K562 (cell line): ENCODE results near the gene NLK. TPM values are rescaled to one million over a fixed set of nuclear protein-coding genes. Genes with fewer than 3 reads are reported as not detected.
A peak's percentile ranks its signal among the peaks of the same experiment; 100 is the strongest.

Source experiments
- CHD1 ChIP-seq: fragments of 200-600 bp; sonication (generic); IDR thresholded peaks from one replicate; pipeline ENCODE4 v1.6.1; 2012; ENCODE audit warnings: mild to moderate bottlenecking, moderate library complexity, low read length, inconsistent platforms
- CSDE1 ChIP-seq, 2 experiments: fragments of 450-650 bp; IDR thresholded peaks; 2 replicates each; pipeline ENCODE4 v1.6.1; 2016; ENCODE audit warnings: mild to moderate bottlenecking in 1 of 2
- FOS ChIP-seq: IDR thresholded peaks from 3 replicates; pipeline ENCODE4 v1.6.1; 2011; ENCODE audit not compliant: insufficient read length; ENCODE audit errors: extremely low read depth
- FOXM1 ChIP-seq, 2 experiments: fragments of 450-650 bp in 1 of 2; sonication (generic) in 1 of 2; formaldehyde crosslinking in 1 of 2; IDR thresholded peaks; 2 replicates each; pipeline versions ENCODE4 v1.6.1 to v1.9.0; 2017 to 2022; ENCODE audit warnings: low read depth in 2 of 2, mild to moderate bottlenecking in 2 of 2, missing genetic modification reagents in 1 of 2, moderate library complexity in 1 of 2
- FUS ChIP-seq: fragments of 200-400 bp; formaldehyde crosslinking; optimal IDR thresholded peaks from 2 replicates; pipeline ENCODE3; 2017; ENCODE audit warnings: low read depth, low read length
- GTF2B ChIP-seq: IDR thresholded peaks from 2 replicates; pipeline ENCODE4 v1.6.1; 2011; ENCODE audit not compliant: insufficient read length; ENCODE audit errors: extremely low read depth
- HLTF ChIP-seq: fragments of 450-650 bp; IDR thresholded peaks from 2 replicates; pipeline ENCODE4 v1.6.1; 2016
- KAT7 ChIP-seq: sonication (generic); formaldehyde crosslinking; IDR thresholded peaks from 2 replicates; pipeline ENCODE4 v1.8.0; 2022; ENCODE audit warnings: missing genetic modification reagents, mild to moderate bottlenecking, borderline replicate concordance
- MAX ChIP-seq: sonication (generic); formaldehyde crosslinking; IDR thresholded peaks from 2 replicates; pipeline ENCODE4 v1.9.0; 2022; ENCODE audit warnings: mild to moderate bottlenecking, missing genetic modification reagents
- MAZ ChIP-seq, 2 experiments: fragments of 450-650 bp in 1 of 2; sonication (generic) in 1 of 2; formaldehyde crosslinking; IDR thresholded peaks in 1 of 2; conservative IDR thresholded peaks in 1 of 2; 2 replicates each; pipeline versions ENCODE4 v1.4.0 to v1.5.0; 2020; ENCODE audit warnings: mild to moderate bottlenecking in 1 of 2, missing genetic modification reagents in 1 of 2
- NBN ChIP-seq: fragments of 450-650 bp; IDR thresholded peaks from 2 replicates; pipeline ENCODE4 v1.6.1; 2016; ENCODE audit warnings: low read depth, mild to moderate bottlenecking
- NELFE ChIP-seq: IDR thresholded peaks from 2 replicates; pipeline ENCODE4 v1.6.1; 2011; ENCODE audit warnings: mild to moderate bottlenecking; ENCODE audit not compliant: insufficient read depth, insufficient read length
- PHF21A ChIP-seq: fragments of 450-650 bp; IDR thresholded peaks from 2 replicates; pipeline ENCODE4 v1.6.1; 2017; ENCODE audit warnings: low read depth, borderline replicate concordance
- SAFB ChIP-seq: fragments of 200-400 bp; formaldehyde crosslinking; IDR thresholded peaks from 2 replicates; pipeline ENCODE4 v1.6.1; 2017; ENCODE audit warnings: low read depth, low read length, borderline replicate concordance
- SETDB1 ChIP-seq: IDR thresholded peaks from one replicate; pipeline ENCODE4 v1.6.1; 2012; ENCODE audit warnings: low read length, control low read depth, inconsistent platforms
- SMAD1 ChIP-seq: fragments of 150-350 bp; IDR thresholded peaks from 2 replicates; pipeline ENCODE4 v1.6.1; 2014; ENCODE audit warnings: low read length, low read depth; ENCODE audit not compliant: partially characterized antibody
- SUPT5H ChIP-seq: fragments of 450-650 bp; IDR thresholded peaks from 2 replicates; pipeline ENCODE4 v1.6.1; 2016
- ZBED1 ChIP-seq: IDR thresholded peaks from 2 replicates; pipeline ENCODE4 v1.6.1; 2014
- ZBTB7A ChIP-seq: IDR thresholded peaks from 2 replicates; pipeline ENCODE4 v1.6.1; 2011; ENCODE audit warnings: low read depth, mild to moderate bottlenecking, low read length, moderate library complexity, borderline replicate concordance; ENCODE audit not compliant: control insufficient read depth
- ZFX ChIP-seq: sonication (generic); formaldehyde crosslinking; IDR thresholded peaks from 2 replicates; pipeline ENCODE4 v1.8.0; 2022; ENCODE audit warnings: mild to moderate bottlenecking, missing genetic modification reagents, moderate library complexity
- ZKSCAN8 ChIP-seq: fragments of 200-800 bp; sonication (Bioruptor generic); IDR thresholded peaks from 2 replicates; pipeline ENCODE4 v1.6.1; 2016; ENCODE audit warnings: missing genetic modification characterization, missing compliant biosample characterization
- ZNF165 ChIP-seq: fragments of 250-450 bp; sonication (Bioruptor Pico); IDR thresholded peaks from 2 replicates; pipeline ENCODE4 v1.4.0; 2020; ENCODE audit warnings: borderline replicate concordance
- ZNF644 ChIP-seq: fragments of 200-800 bp; sonication (Bioruptor generic); IDR thresholded peaks from 2 replicates; pipeline ENCODE4 v1.6.1; 2016; ENCODE audit warnings: low read depth, missing genetic modification characterization, missing compliant biosample characterization
- ZNF830 ChIP-seq: fragments of 250-450 bp; sonication (Bioruptor Pico); IDR thresholded peaks from 2 replicates; pipeline ENCODE4 v1.5.0; 2021; ENCODE audit warnings: mild to moderate bottlenecking
- ZZZ3 ChIP-seq: fragments of 450-650 bp; IDR thresholded peaks from 2 replicates; pipeline ENCODE4 v1.6.1; 2016; ENCODE audit warnings: antibody characterized with exemption, mild to moderate bottlenecking, moderate library complexity
- polyA plus RNA-seq, 8 experiments: library from polyadenylated mRNA; depleted of rRNA in 4 of 8; stranded (reverse) in 5 of 8; unstranded in 3 of 8; fragments of >200 nt; fragmentation: Nextera tagmentation in 2 of 8; fragmentation: Illumina TruSeq in 1 of 8; extraction: Ambion mirVana in 2 of 8; extraction: Trizol in 1 of 8; gene quantifications; 2 replicates each; pipeline versions ENCODE4 v1.2.1 to v1.2.3, GENCODE V29; 2011 to 2014; ENCODE audit warnings: inconsistent platforms in 1 of 8, missing spikeins in 1 of 8
- total RNA-seq, 7 experiments: library from RNA; depleted of rRNA in 6 of 7; stranded (reverse); fragments of >200 nt in 6 of 7; fragmentation: Illumina TruSeq in 2 of 7; extraction: Trizol in 2 of 7; gene quantifications; 2 replicates each; pipeline versions ENCODE4 v1.2.1 to v1.2.3, GENCODE V29; 2011 to 2021; ENCODE audit warnings: low replicate concordance in 1 of 7
- TF ChIP-seq, protein P1 (sequence below), 2 experiments: fragments of 200-800 bp in 1 of 2; sonication (Bioruptor generic) in 1 of 2; sonication (generic) in 1 of 2; formaldehyde crosslinking in 1 of 2; IDR thresholded peaks in 1 of 2; conservative IDR thresholded peaks in 1 of 2; 2 replicates each; pipeline versions ENCODE4 v1.5.0 to v1.6.1; 2016 to 2020; ENCODE audit warnings: missing compliant biosample characterization in 1 of 2, missing genetic modification characterization in 1 of 2, missing genetic modification reagents in 1 of 2
- TF ChIP-seq, protein P2 (sequence below): fragments of 250-450 bp; sonication (Bioruptor Pico); IDR thresholded peaks from 2 replicates; pipeline ENCODE4 v1.8.0; 2021; ENCODE audit warnings: mild to moderate bottlenecking, moderate library complexity

The NLK gene
- total and polyA plus RNA-seq, 9 of the 15 experiments (the other 6 are each of a cell fraction or from before 2014, with no cell fraction given): 10.9 to 59.6 (median 26.7) TPM

- no peak; the same call in 1 of the 2 replicates for TF ChIP-seq PHF21A
- TF ChIP-seq CHD1: no peak
- no peak for TF ChIP-seq SAFB
- TF ChIP-seq FOS: no peak
- no peak for TF ChIP-seq FUS
- no peak for TF ChIP-seq ZNF830 (CRISPR knock-in tag)
- TF ChIP-seq, protein P1, sequence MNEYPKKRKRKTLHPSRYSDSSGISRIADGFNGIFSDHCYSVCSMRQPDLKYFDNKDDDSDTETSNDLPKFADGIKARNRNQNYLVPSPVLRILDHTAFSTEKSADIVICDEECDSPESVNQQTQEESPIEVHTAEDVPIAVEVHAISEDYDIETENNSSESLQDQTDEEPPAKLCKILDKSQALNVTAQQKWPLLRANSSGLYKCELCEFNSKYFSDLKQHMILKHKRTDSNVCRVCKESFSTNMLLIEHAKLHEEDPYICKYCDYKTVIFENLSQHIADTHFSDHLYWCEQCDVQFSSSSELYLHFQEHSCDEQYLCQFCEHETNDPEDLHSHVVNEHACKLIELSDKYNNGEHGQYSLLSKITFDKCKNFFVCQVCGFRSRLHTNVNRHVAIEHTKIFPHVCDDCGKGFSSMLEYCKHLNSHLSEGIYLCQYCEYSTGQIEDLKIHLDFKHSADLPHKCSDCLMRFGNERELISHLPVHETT (CRISPR knock-in tag; conservative IDR thresholded peaks at IDR 0.05 in 1 of 2, IDR thresholded peaks at IDR 0.05 in 1 of 2): peak in 1 of 2 experiments; percentile 94; a peak in 2 of 4 replicates
- no peak for TF ChIP-seq GTF2B
- TF ChIP-seq ZBED1: peak; percentile 82; the same call in 1 of the 2 replicates
- no peak for TF ChIP-seq SUPT5H
- no peak for TF ChIP-seq ZBTB7A
- TF ChIP-seq CSDE1 (IDR thresholded peaks at IDR 0.05): no peak; a peak in 1 of 4 replicates
- peak; percentile 82; the same call in 1 of the 2 replicates for TF ChIP-seq HLTF
- no peak for TF ChIP-seq NELFE
- peak; percentile 90 for TF ChIP-seq ZKSCAN8
- TF ChIP-seq ZFX (CRISPR knock-in tag): no peak
- no peak for TF ChIP-seq ZNF165
- peak; percentile 32 for TF ChIP-seq SMAD1
- no peak for TF ChIP-seq MAX (CRISPR knock-in tag)
- peak; percentile 97 for TF ChIP-seq FOXM1 (IDR thresholded peaks at IDR 0.05; ENCODE audit: low read depth)
- TF ChIP-seq FOXM1 (CRISPR knock-in tag; IDR thresholded peaks at IDR 0.05; ENCODE audit: low read depth): no peak
- TF ChIP-seq, protein P2, sequence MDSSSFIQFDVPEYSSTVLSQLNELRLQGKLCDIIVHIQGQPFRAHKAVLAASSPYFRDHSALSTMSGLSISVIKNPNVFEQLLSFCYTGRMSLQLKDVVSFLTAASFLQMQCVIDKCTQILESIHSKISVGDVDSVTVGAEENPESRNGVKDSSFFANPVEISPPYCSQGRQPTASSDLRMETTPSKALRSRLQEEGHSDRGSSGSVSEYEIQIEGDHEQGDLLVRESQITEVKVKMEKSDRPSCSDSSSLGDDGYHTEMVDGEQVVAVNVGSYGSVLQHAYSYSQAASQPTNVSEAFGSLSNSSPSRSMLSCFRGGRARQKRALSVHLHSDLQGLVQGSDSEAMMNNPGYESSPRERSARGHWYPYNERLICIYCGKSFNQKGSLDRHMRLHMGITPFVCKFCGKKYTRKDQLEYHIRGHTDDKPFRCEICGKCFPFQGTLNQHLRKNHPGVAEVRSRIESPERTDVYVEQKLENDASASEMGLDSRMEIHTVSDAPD (CRISPR knock-in tag): no peak
- TF ChIP-seq ZNF644: peak; percentile 97
- TF ChIP-seq ZZZ3: no peak
- no peak for TF ChIP-seq SETDB1
- TF ChIP-seq NBN: peak; percentile 99
- TF ChIP-seq MAZ (CRISPR knock-in tag; conservative IDR thresholded peaks at IDR 0.05 in 1 of 2, IDR thresholded peaks at IDR 0.05 in 1 of 2): peak; percentile 42 to 67; a peak in 3 of 4 replicates
- TF ChIP-seq KAT7 (CRISPR knock-in tag): no peak
These were observed 130.6 kb downstream of the NLK start (continued) for GRCh38 chr17:28173031-28173561.
